GM13977 (cell line): ENCODE measurements around the gene SPAG17.
A peak's percentile ranks its signal among the peaks of the same experiment; 100 is the strongest.

Experiments used
- DNase-seq: peaks from one replicate; pipeline ENCODE4 v3.0.0; 2012; ENCODE audit warnings: low spot score
- in situ Hi-C: fragments of 300-500 bp; cut with MboI; formaldehyde crosslinking; loops from one replicate; pipeline ENCODE4 v1.12.0; 2022; ENCODE audit warnings: low sequenced_read_pairs, low pct_unique_long_range_greater_than_20kb, mixed read lengths, inconsistent platforms; ENCODE audit not compliant: unreplicated experiment
- TF ChIP-seq, protein P1 (sequence below): IDR thresholded peaks from 2 replicates; pipeline ENCODE4 v1.5.1; 2012; ENCODE audit warnings: mild to moderate bottlenecking, control low read depth; ENCODE audit not compliant: insufficient read depth; ENCODE audit errors: extremely low read depth, missing control alignments

SPAG17 gene

DNA sequence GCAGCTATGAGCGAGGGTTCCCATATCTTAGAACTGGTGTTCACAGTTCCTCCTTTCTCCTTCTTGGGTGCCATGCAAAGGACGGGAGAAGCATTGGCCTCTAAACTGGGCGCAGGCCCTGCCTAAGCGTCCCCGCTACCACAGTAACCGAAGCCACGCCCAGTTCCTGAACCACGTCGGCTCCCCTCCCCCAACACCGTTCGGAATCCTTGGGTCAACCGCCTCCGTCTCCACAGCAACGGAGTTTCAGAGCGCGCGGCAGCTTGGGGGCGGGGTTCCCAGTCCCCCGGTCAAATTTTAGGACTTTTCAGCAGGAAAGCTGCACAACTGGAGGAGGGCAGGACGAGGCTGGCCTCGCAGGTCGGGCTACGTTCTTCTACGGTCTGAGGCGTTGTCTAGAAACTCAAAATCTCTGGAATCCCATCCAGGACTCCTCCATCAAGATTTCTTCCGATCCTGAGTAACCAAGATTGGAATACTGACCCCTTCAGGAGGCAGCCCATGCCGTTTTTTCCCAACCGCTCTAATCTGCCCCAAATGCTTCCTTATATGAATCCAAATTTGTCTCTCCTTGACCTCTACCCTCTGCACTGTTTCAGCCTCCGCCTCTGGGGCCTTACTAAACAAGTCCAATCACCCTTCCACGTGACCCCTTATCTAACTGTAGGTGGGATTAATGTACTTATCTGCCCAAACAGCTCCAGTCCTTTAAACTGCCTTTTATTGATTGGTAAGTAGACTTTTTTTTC lies at the start of gene SPAG17:
SPAG17 (minus strand) TSS at position 145 of the 749 bp plus-strand sequence; CDS start at position 74, 71 bp downstream.
- in situ Hi-C loops, result no loop called here
- TF ChIP-seq, protein P1, sequence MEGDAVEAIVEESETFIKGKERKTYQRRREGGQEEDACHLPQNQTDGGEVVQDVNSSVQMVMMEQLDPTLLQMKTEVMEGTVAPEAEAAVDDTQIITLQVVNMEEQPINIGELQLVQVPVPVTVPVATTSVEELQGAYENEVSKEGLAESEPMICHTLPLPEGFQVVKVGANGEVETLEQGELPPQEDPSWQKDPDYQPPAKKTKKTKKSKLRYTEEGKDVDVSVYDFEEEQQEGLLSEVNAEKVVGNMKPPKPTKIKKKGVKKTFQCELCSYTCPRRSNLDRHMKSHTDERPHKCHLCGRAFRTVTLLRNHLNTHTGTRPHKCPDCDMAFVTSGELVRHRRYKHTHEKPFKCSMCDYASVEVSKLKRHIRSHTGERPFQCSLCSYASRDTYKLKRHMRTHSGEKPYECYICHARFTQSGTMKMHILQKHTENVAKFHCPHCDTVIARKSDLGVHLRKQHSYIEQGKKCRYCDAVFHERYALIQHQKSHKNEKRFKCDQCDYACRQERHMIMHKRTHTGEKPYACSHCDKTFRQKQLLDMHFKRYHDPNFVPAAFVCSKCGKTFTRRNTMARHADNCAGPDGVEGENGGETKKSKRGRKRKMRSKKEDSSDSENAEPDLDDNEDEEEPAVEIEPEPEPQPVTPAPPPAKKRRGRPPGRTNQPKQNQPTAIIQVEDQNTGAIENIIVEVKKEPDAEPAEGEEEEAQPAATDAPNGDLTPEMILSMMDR, result no peak

DNA sequence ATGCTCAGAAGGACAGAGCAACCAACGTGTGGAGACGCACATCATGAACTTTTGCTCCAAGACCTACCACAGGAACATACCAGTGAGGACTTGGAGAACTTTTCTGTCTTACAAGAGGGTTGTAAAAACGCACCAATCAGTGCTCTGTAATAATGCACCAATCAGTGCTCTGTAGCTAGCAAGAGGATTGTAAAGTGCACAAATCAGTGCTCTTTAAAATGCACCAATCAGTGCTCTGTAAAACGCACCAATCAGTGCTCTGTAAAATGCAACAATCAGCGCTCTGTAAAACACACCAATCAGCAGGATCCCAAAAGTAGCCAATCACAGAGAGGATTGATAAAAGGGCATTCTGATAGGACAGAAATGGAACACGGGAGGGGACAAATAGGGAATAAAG lies 40.4 kb upstream of the SPAG17 start:
- TF ChIP-seq, protein P1, result no peak
- DNase-seq, result no peak
- in situ Hi-C loops, result no loop called here

More for the DNA sequence above, at the start of gene SPAG17:
- DNase-seq, result peak; percentile 32

DNA sequence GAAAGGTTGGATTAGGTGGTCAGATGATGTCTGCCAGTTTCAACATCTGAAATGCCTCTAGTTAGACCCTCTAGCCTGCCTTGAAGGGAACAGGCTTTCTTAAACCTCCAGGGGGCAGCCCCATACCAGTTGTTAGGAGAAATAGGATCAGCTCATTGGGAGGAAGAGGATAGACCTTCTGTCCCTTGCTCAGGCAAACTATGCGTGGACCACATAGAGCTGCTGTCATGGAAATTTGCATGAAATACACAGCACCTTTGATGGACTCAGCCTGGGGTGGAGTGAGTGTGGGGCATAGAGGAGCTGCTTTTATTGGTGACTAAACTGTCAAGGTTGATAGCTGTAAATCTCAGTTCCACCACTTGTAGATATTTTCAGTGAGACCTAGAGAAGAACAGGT lies 38.4 kb upstream of the SPAG17 start:
- TF ChIP-seq, protein P1, result peak; percentile 14
- DNase-seq, result no peak
- in situ Hi-C loops, result no loop called here

DNA sequence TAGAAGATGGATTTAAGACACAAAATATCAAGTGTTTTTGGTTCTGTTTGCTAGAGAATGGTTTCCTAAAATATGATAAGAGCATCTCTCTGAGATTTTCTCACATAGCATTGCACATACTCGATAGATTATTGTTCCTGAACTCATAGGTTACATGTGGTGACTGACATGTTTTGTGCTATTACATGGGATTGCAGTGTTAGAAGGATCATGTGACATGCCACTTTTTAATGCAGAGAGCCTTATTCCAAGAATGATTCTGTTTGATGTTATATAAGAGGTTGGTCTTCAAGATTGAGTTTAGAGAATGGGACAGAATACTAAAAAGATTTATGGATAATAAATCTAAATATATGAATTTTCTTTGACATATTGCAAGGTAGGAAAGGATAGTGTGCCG lies 34.4 kb upstream of the SPAG17 start:
- TF ChIP-seq, protein P1, result no peak
- no peak for DNase-seq
- in situ Hi-C loops, result no loop called here

DNA sequence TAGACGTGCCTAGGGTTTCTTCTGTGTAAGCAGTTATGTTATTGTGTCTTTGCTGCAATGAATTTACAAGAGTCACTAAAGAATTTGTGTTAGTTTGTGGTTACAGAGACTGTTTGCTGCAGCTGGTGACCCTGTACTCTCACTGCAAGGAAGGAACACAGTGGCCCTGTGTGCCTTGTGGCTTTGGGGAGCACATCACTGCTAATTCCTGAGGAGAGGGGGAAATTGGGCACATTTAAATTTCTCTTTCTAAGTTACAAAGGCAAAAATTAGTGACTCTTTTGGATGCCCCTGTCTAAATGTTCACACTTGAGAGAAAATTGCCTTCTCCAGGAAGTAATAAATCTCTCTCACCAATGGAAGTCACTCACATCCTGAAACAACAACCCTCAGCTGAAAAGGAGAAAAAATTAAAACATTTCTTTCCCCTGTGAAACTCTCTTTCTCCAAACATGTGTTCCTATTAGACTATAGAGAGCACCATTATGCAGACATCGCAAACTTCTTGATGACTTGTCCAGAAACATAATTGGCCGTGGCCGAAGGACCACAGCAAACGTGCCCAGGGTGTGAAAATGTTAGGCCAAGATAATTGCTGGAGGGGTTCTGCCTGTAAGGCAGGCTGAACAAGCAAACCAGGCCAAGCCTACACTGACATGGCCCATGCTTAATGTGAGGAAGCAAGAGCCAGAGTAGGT lies 32.3 kb upstream of the SPAG17 start:
- no peak for DNase-seq
- TF ChIP-seq, protein P1, result no peak
- in situ Hi-C loops, result no loop called here

DNA sequence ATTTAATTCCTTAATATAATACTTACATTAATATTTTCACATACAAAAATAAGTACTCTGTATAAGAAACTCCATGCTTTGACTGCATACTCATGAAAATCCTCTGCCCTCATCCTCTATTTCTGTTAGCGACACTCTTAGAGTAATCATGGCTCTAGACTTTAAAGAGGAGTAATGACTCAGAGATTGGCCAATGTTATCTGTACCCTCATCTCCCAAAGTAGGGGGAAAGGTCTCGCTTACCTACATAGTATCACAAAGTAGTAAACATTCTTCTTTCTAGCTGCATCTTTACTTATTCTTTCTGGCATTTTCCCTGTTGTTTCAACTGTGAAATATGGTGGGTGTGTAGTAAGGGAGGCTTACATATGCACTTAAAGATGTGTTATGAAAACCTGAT lies 29.8 kb upstream of the SPAG17 start:
- in situ Hi-C loops, result no loop called here
- TF ChIP-seq, protein P1, result no peak
- DNase-seq, result no peak
